Ishikawa (cell line): ENCODE data around the gene IFIT5.

ENCODE experiments used
- CEBPB ChIP-seq: IDR thresholded peaks from 2 replicates; pipeline ENCODE4 v1.6.1; 2012
- CREB1 ChIP-seq: IDR thresholded peaks from 2 replicates; pipeline ENCODE4 v1.6.1; 2012; ENCODE audit warnings: low read depth
- EGR1 ChIP-seq: IDR thresholded peaks from 2 replicates; pipeline ENCODE4 v1.6.1; 2012
- EP300 ChIP-seq: IDR thresholded peaks from 2 replicates; pipeline ENCODE4 v1.6.1; 2012; ENCODE audit warnings: borderline replicate concordance
- FOXM1 ChIP-seq: IDR thresholded peaks from 2 replicates; pipeline ENCODE4 v1.6.1; 2012; ENCODE audit warnings: low read depth, borderline replicate concordance
- MAX ChIP-seq: IDR thresholded peaks from 2 replicates; pipeline ENCODE4 v1.6.1; 2012
- NFIC ChIP-seq: IDR thresholded peaks from 2 replicates; pipeline ENCODE4 v1.6.1; 2012
- RAD21 ChIP-seq: IDR thresholded peaks from 2 replicates; pipeline ENCODE4 v1.6.1; 2012; ENCODE audit warnings: low read depth
- REST ChIP-seq: IDR thresholded peaks from 2 replicates; pipeline ENCODE4 v1.6.1; 2012; ENCODE audit warnings: low read depth, mild to moderate bottlenecking
- TAF1 ChIP-seq: IDR thresholded peaks from 2 replicates; pipeline ENCODE4 v1.6.1; 2012; ENCODE audit warnings: low read depth, mild to moderate bottlenecking
- TCF12 ChIP-seq: IDR thresholded peaks from 2 replicates; pipeline ENCODE4 v1.6.1; 2012; ENCODE audit warnings: low read depth
- TEAD4 ChIP-seq: IDR thresholded peaks from 2 replicates; pipeline ENCODE4 v1.6.1; 2012
- USF1 ChIP-seq: IDR thresholded peaks from 2 replicates; pipeline ENCODE4 v1.6.1; 2012
- YY1 ChIP-seq: IDR thresholded peaks from 2 replicates; pipeline ENCODE4 v1.6.1; 2012; ENCODE audit warnings: low read depth
- ZBTB7A ChIP-seq: IDR thresholded peaks from 2 replicates; pipeline ENCODE4 v1.6.1; 2012; ENCODE audit warnings: low read depth

Gene IFIT5

GRCh38 chr10:89465196-89465595 lies 50.8 kb downstream of the IFIT5 start:
- no peak for TF ChIP-seq ZBTB7A
- TF ChIP-seq RAD21 = no peak
- no peak for TF ChIP-seq EGR1
- no peak for TF ChIP-seq USF1
- TF ChIP-seq TCF12 = no peak
- TF ChIP-seq FOXM1 = no peak

GRCh38 chr10:89466599-89467035 lies 52.2 kb downstream of the IFIT5 start:
- TF ChIP-seq MAX (peak; percentile 83), YY1 (no peak), FOXM1 (peak; percentile 73), RAD21 (peak; percentile 81), EGR1 (no peak), EP300 (peak; percentile 74; the same call in 1 of the 2 replicates), TCF12 (peak; percentile 84), TAF1 (no peak), TEAD4 (peak; percentile 82), NFIC (peak; percentile 54), CREB1 (no peak), USF1 (peak; percentile 53), ZBTB7A (no peak), CEBPB (0 out of 2 replicates have a peak, but pooled peaks have one; percentile 21), REST (no peak)

- TF ChIP-seq CEBPB (no peak), CREB1 (no peak), NFIC (no peak), YY1 (no peak), REST (no peak), FOXM1 (no peak), TAF1 (no peak), USF1 (no peak), ZBTB7A (no peak), TEAD4 (no peak), EP300 (no peak), MAX (no peak), EGR1 (no peak), RAD21 (no peak), TCF12 (no peak)
Observed at GRCh38 chr10:89468191-89468965, 54.0 kb downstream of the IFIT5 start.

- TF ChIP-seq TCF12 = no peak
- no peak for TF ChIP-seq REST
- TF ChIP-seq ZBTB7A = no peak
- no peak for TF ChIP-seq EGR1
- TF ChIP-seq TAF1 = no peak
- TF ChIP-seq RAD21 = no peak
- TF ChIP-seq CEBPB = no peak
- TF ChIP-seq EP300 = no peak
- no peak for TF ChIP-seq NFIC
- no peak for TF ChIP-seq YY1
- no peak for TF ChIP-seq TEAD4
- no peak for TF ChIP-seq CREB1
- no peak for TF ChIP-seq USF1
- no peak for TF ChIP-seq MAX
- TF ChIP-seq FOXM1 = no peak
Observed at GRCh38 chr10:89469517-89469916, 55.1 kb downstream of the IFIT5 start.
